ENCODE results near the gene DCP2. TPM values are rescaled to one million over a fixed set of nuclear protein-coding genes. Genes with fewer than 3 reads are reported as not detected.

DCP2 gene
- total RNA-seq, 1 experiment from 2014 or later = 186 TPM

DNA sequence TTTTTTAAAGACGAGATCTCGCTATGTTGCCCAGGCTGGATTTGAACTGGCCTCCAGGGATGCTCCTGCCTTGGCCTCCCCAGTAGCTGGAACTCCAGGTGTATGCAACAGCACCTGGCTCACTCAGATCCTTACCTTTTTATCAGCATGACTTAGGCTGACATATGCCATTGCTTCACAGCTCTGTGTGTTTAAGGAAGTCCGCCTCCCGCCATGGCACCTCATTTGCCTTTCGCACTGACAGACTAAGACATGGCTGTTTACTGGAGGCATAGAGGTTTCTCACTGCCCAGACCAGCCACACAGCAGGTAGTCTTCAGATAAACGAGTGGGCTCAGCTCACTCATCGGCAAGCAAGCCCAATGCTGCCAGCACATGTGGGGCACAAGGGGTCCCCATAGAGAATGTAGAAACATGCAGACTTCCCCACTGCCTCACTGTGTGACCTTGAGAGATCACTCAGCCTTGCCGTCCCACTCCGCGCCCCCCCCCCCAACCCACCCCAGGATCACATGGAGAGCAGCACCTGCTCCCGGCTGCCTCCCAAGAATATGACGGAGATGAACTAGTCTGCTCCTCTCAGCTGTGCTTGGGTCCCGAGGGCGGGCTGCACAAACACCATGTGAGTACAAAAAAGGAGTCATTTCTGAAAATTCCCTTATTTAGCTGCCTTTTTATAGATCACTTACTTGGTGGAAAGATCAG is 62.8 kb downstream of the DCP2 start (continued):
- TF ChIP-seq, protein P1, sequence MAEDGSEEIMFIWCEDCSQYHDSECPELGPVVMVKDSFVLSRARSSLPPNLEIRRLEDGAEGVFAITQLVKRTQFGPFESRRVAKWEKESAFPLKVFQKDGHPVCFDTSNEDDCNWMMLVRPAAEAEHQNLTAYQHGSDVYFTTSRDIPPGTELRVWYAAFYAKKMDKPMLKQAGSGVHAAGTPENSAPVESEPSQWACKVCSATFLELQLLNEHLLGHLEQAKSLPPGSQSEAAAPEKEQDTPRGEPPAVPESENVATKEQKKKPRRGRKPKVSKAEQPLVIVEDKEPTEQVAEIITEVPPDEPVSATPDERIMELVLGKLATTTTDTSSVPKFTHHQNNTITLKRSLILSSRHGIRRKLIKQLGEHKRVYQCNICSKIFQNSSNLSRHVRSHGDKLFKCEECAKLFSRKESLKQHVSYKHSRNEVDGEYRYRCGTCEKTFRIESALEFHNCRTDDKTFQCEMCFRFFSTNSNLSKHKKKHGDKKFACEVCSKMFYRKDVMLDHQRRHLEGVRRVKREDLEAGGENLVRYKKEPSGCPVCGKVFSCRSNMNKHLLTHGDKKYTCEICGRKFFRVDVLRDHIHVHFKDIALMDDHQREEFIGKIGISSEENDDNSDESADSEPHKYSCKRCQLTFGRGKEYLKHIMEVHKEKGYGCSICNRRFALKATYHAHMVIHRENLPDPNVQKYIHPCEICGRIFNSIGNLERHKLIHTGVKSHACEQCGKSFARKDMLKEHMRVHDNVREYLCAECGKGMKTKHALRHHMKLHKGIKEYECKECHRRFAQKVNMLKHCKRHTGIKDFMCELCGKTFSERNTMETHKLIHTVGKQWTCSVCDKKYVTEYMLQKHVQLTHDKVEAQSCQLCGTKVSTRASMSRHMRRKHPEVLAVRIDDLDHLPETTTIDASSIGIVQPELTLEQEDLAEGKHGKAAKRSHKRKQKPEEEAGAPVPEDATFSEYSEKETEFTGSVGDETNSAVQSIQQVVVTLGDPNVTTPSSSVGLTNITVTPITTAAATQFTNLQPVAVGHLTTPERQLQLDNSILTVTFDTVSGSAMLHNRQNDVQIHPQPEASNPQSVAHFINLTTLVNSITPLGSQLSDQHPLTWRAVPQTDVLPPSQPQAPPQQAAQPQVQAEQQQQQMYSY (CRISPR knock-in tag; IDR thresholded peaks at IDR 0.05) = no peak
- TF ChIP-seq, protein P2, sequence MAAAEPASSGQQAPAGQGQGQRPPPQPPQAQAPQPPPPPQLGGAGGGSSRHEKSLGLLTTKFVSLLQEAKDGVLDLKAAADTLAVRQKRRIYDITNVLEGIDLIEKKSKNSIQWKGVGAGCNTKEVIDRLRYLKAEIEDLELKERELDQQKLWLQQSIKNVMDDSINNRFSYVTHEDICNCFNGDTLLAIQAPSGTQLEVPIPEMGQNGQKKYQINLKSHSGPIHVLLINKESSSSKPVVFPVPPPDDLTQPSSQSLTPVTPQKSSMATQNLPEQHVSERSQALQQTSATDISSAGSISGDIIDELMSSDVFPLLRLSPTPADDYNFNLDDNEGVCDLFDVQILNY (CRISPR knock-in tag; IDR thresholded peaks at IDR 0.05) = no peak
- TF ChIP-seq JAZF1 (CRISPR knock-in tag; IDR thresholded peaks at IDR 0.05) = no peak

DNA sequence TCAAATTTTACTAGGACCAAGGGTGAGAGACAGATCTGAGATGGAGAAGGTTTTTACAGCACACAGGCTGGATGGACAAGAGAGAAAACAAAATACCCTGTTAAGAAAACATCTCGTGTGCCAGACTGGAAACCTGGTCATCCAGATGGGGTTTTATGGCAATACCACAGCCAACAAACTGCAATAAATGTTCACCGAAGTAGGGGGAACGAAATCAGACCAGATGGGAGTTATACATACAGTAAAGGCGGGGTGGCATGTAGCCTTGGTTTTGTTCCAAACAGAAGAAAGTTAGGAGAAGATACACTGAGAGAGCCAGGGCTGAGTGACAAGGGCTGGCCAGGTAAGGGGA is 63.3 kb downstream of the DCP2 start:
- Mint-ChIP-seq H3K4me3 (no peak overlapping the region), H3K27me3 (ENCODE audit: low read depth) (no peaks in the 10 kb centered on the region), H3K36me3 (peaks cover 3% of the 10 kb centered on the region), H3K4me1 (peaks cover 21% of the 10 kb centered on the region), H3K27ac (no peak overlapping the region), H3K9me3 (no peaks in the 10 kb centered on the region)
- no peak for ATAC-seq
- DNase-seq (ENCODE audit: low spot score) = no peak
- TF ChIP-seq ZBTB43 (CRISPR knock-in tag; IDR thresholded peaks at IDR 0.05) = no peak
- no peak for TF ChIP-seq ZNF232 (CRISPR knock-in tag; IDR thresholded peaks at IDR 0.05)
- TF ChIP-seq FOXK1 (CRISPR knock-in tag; IDR thresholded peaks at IDR 0.05) = no peak
- TF ChIP-seq, protein P3, sequence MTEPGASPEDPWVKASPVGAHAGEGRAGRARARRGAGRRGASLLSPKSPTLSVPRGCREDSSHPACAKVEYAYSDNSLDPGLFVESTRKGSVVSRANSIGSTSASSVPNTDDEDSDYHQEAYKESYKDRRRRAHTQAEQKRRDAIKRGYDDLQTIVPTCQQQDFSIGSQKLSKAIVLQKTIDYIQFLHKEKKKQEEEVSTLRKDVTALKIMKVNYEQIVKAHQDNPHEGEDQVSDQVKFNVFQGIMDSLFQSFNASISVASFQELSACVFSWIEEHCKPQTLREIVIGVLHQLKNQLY (CRISPR knock-in tag; IDR thresholded peaks at IDR 0.05) = no peak
- no peak for TF ChIP-seq ZNF121 (CRISPR knock-in tag; IDR thresholded peaks at IDR 0.05)
- no peak for TF ChIP-seq CREB1 (CRISPR knock-in tag; IDR thresholded peaks at IDR 0.05)
- no peak for TF ChIP-seq CBFB (CRISPR knock-in tag; IDR thresholded peaks at IDR 0.05; ENCODE audit: low read depth)
- TF ChIP-seq MAX (CRISPR knock-in tag; IDR thresholded peaks at IDR 0.05) = no peak
- no peak for TF ChIP-seq JAZF1 (CRISPR knock-in tag; IDR thresholded peaks at IDR 0.05)
- TF ChIP-seq, protein P4, sequence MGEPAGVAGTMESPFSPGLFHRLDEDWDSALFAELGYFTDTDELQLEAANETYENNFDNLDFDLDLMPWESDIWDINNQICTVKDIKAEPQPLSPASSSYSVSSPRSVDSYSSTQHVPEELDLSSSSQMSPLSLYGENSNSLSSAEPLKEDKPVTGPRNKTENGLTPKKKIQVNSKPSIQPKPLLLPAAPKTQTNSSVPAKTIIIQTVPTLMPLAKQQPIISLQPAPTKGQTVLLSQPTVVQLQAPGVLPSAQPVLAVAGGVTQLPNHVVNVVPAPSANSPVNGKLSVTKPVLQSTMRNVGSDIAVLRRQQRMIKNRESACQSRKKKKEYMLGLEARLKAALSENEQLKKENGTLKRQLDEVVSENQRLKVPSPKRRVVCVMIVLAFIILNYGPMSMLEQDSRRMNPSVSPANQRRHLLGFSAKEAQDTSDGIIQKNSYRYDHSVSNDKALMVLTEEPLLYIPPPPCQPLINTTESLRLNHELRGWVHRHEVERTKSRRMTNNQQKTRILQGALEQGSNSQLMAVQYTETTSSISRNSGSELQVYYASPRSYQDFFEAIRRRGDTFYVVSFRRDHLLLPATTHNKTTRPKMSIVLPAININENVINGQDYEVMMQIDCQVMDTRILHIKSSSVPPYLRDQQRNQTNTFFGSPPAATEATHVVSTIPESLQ (CRISPR knock-in tag; IDR thresholded peaks at IDR 0.05) = no peak
- TF ChIP-seq, protein P5, sequence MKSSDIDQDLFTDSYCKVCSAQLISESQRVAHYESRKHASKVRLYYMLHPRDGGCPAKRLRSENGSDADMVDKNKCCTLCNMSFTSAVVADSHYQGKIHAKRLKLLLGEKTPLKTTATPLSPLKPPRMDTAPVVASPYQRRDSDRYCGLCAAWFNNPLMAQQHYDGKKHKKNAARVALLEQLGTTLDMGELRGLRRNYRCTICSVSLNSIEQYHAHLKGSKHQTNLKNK (CRISPR knock-in tag; IDR thresholded peaks at IDR 0.05) = no peak
- TF ChIP-seq HMGA2 (CRISPR knock-in tag; IDR thresholded peaks at IDR 0.05) = no peak
- ChIA-PET CTCF (no interaction called here), POLR2A (no interaction called here)

All from WTC11 (cell line).